GM12874 (cell line): ENCODE data around the gene NEUROG2.

Experiments
- TF ChIP-seq, protein P1 (sequence below): IDR thresholded peaks from 2 replicates; pipeline ENCODE4 v1.5.1; 2011; ENCODE audit warnings: low read depth, mild to moderate bottlenecking, control low read depth, low read length, moderate library complexity; ENCODE audit not compliant: insufficient read depth

The NEUROG2 gene

DNA sequence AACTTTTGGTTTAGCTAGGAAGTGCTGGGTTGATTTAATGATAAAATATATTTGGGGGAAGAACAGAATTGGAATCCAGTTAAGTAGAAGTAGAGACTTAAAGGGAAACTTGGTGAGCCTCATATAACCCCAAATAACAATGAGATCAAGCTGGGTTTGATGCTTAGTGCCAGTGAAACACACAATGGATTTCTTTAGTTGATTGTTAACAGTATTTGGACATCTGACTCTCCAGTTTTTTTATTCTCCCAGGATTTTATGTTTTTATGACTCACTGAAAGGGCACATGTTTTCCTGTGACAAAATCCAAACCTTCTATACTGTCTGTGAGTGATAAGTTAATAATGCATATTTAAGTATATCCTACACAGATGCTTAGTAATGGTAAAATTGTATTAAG, 2.7 kb upstream of the NEUROG2 start:
- TF ChIP-seq, protein P1, sequence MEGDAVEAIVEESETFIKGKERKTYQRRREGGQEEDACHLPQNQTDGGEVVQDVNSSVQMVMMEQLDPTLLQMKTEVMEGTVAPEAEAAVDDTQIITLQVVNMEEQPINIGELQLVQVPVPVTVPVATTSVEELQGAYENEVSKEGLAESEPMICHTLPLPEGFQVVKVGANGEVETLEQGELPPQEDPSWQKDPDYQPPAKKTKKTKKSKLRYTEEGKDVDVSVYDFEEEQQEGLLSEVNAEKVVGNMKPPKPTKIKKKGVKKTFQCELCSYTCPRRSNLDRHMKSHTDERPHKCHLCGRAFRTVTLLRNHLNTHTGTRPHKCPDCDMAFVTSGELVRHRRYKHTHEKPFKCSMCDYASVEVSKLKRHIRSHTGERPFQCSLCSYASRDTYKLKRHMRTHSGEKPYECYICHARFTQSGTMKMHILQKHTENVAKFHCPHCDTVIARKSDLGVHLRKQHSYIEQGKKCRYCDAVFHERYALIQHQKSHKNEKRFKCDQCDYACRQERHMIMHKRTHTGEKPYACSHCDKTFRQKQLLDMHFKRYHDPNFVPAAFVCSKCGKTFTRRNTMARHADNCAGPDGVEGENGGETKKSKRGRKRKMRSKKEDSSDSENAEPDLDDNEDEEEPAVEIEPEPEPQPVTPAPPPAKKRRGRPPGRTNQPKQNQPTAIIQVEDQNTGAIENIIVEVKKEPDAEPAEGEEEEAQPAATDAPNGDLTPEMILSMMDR: no peak

DNA sequence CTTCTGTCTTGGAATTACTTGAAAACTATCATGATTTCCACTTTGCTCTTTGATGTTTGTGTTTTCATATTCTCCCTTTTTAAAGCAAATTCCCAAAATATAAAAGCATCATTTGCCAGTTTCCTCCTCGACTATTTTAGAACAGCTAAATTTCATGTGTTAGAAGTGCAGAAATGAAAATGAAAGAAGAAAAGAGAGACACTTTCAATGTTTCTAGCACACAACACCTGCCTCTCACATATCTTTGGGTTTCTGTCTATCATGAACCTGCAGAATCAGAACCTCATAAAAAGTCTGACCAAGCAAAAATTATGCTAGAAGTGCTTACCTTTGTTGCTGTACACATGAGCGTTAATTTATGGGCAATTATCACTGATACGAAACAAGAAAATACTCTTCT, 1.9 kb upstream of the NEUROG2 start:
- TF ChIP-seq, protein P1: no peak

DNA sequence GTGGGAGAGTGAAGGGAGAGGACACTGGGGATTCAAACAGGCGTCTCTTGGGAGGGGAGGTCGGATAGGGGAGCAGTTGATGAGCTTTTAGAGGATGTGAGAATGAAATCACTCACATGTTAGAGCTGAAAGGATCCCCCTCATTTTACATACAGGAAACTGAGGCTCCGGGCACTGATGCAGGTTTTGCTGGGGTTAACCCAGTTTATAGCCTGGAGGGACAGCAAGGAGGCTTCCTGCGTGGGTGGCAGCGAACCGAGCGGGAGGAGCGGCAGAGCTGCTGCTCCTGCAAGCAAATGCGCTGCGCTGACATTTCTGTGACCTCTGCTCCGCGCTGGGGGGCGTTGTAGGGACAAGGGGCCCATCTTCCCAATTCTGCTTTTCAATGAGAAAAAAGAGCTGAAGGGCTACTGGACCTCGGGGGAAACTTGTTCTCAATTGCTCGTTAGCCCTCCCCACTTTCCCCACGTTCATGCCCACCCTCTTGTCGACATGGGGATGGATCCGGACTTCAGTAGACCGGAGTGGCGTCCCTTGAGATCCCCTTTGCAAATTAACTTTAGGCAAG, 1.2 kb upstream of the NEUROG2 start:
- TF ChIP-seq, protein P1: peak; percentile 35; the same call in 1 of the 2 replicates

DNA sequence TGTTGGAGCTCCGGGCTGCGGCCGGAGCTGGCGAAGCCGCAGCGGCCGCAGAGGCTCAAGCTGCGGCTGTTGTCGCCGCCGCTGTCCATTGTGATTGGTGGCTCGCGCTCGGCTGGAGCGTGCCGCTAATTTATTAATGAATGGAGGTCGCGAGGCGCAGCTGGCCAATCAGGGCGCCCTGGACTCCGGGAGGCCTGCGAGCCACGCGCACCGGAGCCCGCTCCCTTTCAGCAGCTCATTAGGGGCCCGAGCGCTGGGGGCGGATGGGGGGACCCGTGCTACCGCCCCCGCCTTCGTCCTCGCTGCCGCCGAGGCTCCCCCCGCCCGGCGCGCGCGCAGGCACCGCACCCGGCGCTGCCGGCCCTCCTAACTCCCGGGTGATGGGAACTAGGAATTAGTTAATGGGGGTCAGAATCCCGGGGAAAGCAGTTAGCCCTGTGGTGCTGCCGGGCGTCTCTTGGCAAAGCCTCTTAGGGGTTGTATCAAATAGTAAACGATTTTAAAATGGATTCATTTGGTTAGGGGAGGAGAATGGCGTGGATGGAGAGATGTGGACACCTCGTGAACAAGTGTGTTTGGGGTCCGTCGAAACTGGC, 589 bp upstream of the NEUROG2 start:
- TF ChIP-seq, protein P1: no peak

DNA sequence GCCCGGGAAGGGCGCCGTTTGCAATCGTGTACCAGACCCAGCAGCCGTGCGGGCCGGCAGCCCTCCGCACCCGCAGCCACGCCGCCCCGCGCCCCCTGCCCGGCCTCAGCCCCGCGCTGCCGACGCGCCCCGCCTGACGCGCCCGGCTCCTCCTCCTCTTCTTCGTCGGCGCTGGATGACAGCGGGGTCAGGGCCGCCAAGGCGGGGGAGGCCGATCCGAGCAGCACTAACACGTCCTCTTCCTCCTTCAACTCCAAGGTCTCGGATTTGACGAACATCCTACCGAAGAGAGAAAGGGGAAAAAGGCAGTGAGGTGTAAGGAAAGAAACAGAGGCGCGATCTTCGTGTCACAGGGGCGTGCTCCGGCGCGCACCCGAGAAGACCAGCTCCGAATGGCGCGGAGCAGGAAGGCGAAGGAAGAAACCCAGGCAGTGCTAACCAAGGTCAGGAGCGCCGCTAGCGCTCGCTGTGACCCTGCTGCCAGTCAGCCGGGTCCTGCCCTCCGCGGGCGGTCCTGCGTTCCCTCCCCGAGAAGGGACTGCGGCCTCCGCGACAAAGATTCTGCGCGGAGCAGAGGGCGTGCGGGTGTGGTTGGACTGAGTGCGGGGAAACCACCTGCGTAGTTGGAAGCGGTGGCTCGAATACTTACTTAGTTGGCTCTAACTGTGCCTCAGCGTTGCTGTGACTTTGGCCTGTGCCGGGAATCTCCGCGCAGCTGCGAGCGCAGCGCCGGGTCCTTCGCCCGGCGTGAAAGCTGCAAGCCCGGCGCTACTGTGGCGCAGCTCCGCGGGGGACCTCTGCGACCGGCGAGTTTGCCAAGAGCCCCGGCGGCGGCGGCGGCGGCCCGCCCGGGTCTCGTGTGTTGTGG, 548 bp downstream of the NEUROG2 start:
- TF ChIP-seq, protein P1: no peak

DNA sequence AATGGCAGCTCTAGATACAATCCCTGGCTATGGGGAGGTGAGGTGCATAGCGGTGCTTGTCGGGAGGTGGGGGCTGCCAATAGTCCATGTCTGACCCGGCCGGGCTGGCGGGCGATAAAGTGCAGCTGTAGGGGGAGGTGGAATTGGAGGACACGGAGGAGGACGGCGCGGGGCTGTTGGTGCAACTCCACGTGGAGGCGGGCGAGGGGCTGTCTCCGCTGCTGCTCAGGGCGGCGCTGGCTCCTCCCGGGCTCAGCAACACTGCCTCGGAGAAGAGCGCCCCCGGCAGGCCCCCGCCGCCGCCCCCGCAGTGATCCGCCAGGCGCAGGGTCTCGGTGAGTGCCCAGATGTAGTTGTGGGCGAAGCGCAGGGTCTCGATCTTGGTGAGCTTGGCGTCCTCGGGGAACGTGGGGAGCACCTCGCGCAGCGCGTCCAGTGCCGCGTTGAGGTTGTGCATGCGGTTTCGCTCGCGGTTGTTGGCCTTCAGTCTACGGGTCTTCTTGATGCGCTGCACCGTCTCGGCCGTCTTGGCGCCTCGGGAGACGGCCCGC, 1.3 kb downstream of the NEUROG2 start:
- TF ChIP-seq, protein P1: peak; percentile 61

DNA sequence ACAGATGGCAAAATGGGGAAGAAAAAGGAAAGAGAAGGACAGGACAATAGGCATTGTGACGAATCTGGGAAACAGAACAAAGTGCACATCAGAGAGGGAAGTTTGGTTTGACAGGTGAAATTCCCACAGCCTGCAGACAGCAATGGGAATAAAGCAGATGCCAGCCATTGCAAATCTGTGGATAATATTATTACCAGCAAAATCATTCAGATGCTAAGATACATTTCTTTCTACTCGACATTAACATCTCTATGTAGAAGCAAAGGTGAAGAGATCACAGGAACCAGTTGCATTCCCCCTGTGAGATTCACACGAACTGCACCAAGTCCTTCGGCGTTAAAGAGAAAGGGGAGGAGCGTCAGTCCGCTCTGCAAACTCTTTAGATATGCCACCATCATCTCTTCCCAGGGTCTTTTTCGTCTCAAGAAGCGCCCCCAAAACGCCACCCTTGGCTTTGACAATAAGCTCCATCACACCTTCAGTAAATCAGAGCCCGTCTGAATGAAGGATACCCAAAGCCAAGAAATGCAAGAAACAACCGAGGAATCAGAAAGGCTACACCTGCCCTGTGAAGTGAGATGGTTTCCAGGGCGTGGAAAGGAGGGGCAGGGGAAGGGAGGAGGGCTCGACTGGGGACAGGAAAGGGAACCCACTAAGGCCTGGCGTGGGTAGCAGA, 1.9 kb downstream of the NEUROG2 start:
- TF ChIP-seq, protein P1: no peak
